HG03457 (cell line): ENCODE results near the gene CTXND1.

ENCODE experiments used
- ATAC-seq: cut with Tn5 transposase; IDR thresholded peaks from one replicate; pipeline ENCODE4 v1.9.1; 2021; ENCODE audit warnings: moderate number of reproducible peaks; ENCODE audit not compliant: unreplicated experiment

Gene CTXND1

GRCh38 chr15:80259942-80260510 lies 8.0 kb upstream of the CTXND1 start:
- no peak for ATAC-seq

GRCh38 chr15:80251428-80252120 lies 439 bp downstream of the CTXND1 start:
- ATAC-seq, result no peak

DNA sequence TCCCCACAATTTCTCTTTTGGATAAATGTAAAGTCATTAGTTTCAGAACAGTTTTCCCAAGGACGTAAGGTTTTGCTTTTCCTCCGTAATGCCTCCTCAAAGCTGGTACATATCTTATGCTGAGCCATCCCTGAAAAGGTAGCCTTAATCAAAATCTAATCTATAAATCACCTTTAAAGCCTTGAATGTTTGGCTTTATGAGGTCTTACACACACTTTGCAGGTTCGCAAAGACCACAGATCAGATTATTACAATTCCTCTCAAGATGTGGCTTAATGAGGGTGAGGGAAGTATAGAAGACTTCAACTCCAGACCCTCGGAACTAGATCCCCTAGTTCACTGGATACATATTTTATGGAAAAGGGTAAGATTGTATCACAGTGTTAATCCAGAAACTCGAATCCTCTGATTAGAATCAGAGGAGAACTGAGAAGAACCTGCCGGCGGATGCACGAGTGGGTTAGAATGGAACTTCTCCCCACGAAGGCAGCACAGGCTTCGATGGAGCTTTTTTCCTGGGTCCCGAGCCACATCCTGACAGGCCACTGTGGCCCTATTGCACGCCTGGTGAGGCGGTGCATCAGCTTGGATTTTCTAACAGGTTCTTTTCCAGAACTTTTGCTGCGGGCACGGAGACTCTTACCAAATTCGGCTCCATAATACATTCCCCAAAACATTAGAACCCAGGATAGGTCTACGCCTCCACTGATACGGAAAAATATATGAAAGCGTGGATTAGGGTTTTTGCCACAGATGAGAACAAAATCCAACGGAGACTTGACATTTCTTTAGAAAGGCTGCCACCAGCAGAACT lies 1.2 kb downstream of the CTXND1 start:
- ATAC-seq, result no peak

GRCh38 chr15:80249973-80250372 lies 2.0 kb downstream of the CTXND1 start:
- no peak for ATAC-seq

GRCh38 chr15:80247320-80247719 lies 4.7 kb downstream of the CTXND1 start:
- no peak for ATAC-seq

DNA sequence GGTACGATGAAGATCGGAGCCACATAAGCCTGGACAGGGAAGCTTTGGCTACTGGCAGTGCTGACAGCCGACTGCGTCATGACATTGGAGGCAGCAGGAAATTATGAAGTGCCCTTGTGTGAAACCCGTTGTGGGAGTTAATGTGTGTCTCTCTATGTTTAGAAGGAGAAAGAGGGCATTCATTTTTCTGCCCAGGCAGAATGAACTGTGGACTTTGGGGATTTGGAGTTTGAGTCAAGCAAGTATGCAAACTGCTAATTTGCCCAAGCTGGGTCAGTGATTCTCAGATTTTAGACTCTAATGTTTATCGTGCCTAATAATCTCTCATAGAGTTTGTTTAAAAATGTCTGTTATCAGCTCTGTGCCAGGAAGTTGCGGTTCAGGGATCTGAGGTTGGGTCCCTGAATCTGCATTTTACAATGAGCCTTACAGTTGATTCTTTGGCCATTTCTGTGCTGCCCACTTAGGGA lies 5.6 kb downstream of the CTXND1 start:
- ATAC-seq, result no peak

- no peak for ATAC-seq
Observed at GRCh38 chr15:80242802-80243201, 9.2 kb downstream of the CTXND1 start.

DNA sequence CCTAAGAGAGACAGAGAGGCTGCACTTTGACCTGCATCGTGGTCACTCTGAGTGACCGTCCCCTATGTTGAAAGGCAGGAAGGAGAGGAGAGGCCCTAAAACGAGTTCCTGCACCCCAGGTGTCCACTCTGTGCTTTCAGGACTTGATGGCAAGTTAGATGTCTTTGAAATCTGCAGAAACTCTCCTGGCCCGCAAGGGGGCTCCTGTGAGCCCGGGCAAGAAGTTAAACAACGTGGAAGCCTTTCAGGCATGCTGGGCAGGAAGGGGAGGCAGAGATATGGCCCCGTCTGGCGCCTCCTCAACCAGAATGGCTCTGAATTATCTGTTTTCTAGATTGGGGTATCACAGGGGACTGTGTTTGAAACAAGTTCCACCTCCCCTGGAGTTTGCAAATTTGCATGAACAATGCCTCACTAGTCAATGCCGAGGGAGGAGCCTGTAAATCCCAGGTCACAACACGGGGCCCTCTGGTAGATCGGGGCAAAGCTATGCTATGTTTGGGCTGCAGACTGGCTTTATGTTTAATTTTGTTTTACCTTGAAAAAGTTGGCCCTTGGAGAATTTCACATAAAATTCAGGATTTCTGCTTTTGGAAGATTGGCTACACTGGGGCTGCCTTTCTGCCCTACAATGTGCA lies 9.8 kb downstream of the CTXND1 start:
- ATAC-seq, result no peak

GRCh38 chr15:80241508-80241907 lies 10.5 kb downstream of the CTXND1 start:
- no peak for ATAC-seq

- no peak for ATAC-seq
Observed at GRCh38 chr15:80240276-80240675, 11.7 kb downstream of the CTXND1 start.

DNA sequence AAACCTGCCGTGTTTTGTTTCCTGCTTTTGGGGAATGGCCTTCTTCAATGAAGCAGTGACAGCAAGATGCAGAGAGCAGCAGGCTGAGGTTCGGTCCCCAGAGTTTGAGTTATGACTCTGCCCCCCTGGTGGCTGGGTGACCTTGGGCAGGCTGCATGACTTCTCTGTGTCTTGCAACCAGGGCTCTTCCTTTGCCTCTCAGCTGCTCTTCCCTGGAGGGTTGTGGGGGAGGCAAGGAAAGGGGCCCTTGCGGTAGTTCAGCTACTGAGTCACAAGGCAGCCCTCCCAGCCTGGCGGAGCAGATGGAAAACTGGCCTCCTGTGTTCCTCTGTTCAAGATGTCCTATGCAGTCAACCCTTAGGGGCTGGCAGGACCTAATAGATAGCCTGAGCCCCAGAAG lies 17.1 kb downstream of the CTXND1 start:
- no peak for ATAC-seq

- no peak for ATAC-seq
Observed at GRCh38 chr15:80233581-80233980, 18.4 kb downstream of the CTXND1 start.

GRCh38 chr15:80231371-80231770 lies 20.6 kb downstream of the CTXND1 start:
- no peak for ATAC-seq

- no peak for ATAC-seq
Observed at GRCh38 chr15:80228959-80229610, 22.9 kb downstream of the CTXND1 start.

DNA sequence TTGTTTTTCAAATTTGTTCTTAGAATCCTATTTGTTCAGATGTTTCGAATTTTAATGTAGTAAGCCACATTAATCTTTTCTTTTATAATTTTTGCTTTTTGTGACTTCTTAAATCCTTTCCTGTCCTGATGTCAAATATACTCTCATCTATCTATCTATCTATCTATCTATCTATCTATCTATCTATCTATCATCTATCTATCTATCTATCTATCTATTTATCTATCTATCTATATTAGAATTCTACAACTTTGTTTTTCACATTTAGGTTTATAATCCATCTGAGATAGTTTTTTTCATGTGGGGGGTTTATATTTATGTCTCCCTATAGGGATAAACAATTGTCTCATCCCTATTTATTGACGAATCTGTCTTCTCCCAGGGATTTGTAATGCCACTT lies 32.1 kb downstream of the CTXND1 start:
- no peak for ATAC-seq

- no peak for ATAC-seq
Observed at GRCh38 chr15:80217327-80217900, 34.6 kb downstream of the CTXND1 start.

DNA sequence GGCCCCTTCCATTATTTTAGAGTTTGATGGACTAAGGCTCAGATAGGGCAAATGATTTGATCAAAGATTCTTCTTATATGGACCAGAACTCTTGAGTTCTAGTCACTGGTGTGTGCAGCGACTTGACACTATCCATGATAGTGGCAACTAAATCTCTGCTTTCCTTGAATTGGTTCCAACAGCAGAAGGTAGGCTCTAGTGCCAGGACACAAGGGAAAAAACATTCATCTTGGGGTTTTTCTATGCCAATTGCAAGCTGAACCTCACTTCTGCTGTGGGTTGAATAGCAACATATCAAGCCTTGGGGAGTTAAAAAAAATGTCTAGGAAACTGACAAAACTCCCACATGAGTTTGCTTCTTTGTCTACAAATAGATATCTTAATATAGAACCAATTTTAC lies 35.1 kb downstream of the CTXND1 start:
- no peak for ATAC-seq

DNA sequence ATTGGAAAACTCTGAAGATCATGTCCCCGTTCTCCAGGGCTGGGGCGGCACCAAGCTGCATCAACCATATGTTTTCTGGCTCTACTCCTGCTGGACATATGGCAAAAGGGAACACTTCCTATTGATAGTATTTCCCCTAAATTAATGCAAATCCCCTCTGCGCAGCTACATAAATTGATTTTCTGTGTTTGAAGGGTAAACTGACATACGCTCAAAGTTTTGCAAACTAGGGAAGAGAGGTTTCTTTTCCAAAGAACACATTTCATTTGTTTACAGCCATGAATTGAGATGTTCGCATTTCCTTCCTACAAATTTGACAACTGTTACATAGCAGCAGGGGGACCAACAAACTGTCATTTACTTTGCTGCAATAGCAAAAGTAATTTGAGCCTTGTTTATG lies 35.9 kb downstream of the CTXND1 start:
- no peak for ATAC-seq

- ATAC-seq, result no peak
Observed at GRCh38 chr15:80214910-80215309, 37.1 kb downstream of the CTXND1 start.

DNA sequence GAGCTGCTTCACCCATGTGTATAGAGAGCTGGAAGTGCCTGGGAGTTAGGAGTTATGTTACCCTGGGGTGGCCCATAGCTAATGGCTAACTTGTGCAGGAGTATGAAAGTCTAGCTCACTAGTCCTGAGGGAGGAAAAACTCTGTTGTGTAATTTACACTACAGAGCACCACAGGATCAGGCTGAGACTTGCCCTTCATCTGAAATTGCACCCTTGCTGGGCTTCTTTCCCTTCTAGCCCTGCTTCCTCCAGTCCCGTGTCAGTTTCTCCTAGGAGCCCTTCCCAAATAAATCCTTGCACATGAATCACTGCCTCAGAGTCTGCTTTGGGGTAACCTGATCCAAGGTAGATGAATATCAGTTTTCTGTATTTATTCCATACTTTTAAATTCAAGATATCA lies 40.0 kb downstream of the CTXND1 start:
- ATAC-seq, result no peak
